ENCODE measurements around the gene PAF1.
A peak's percentile ranks its signal among the peaks of the same experiment; 100 is the strongest.

Gene PAF1

GRCh38 chr19:39417463-39418181, 26.7 kb upstream of the PAF1 start:
- no peak for DNase-seq (ENCODE audit: low read depth in 2 of 3, low spot score in 2 of 3)

- no peak for DNase-seq (ENCODE audit: low read depth in 2 of 3, low spot score in 2 of 3)
Observed at GRCh38 chr19:39416152-39417120, 25.5 kb upstream of the PAF1 start.

GRCh38 chr19:39415111-39416046, 24.5 kb upstream of the PAF1 start:
- no peak for DNase-seq (ENCODE audit: low read depth in 2 of 3, low spot score in 2 of 3)

GRCh38 chr19:39413911-39414608, 23.2 kb upstream of the PAF1 start:
- DNase-seq (ENCODE audit: low read depth in 2 of 3, low spot score in 2 of 3) = no peak

GRCh38 chr19:39413272-39413910, 22.5 kb upstream of the PAF1 start:
- DNase-seq (ENCODE audit: low read depth in 2 of 3, low spot score in 2 of 3) = no peak

- DNase-seq (ENCODE audit: low read depth in 2 of 3, low spot score in 2 of 3) = no peak
Observed at GRCh38 chr19:39412867-39413271, 22.0 kb upstream of the PAF1 start.

- peak; percentile 89 to 100 (median 100) for DNase-seq (ENCODE audit: low read depth in 2 of 3, low spot score in 2 of 3)
Observed at GRCh38 chr19:39412100-39412866, 21.4 kb upstream of the PAF1 start, which contains the start of gene PLEKHG2. Gene PLEKHG2, plus strand, starts transcription at chr19:39412669. Its CDS starts 1,418 bp downstream, at chr19:39414087.

- DNase-seq (ENCODE audit: low read depth in 2 of 3, low spot score in 2 of 3) = peak in 2 of 3 experiments; percentile 57 to 83
Observed at GRCh38 chr19:39411832-39412099, 20.9 kb upstream of the PAF1 start.

- DNase-seq (ENCODE audit: low read depth in 2 of 3, low spot score in 2 of 3) = no peak
Observed at GRCh38 chr19:39411081-39411831, 20.4 kb upstream of the PAF1 start.

- no peak for DNase-seq (ENCODE audit: low read depth in 2 of 3, low spot score in 2 of 3)
Observed at GRCh38 chr19:39410831-39411080, 19.9 kb upstream of the PAF1 start.

- DNase-seq (ENCODE audit: low read depth in 2 of 3, low spot score in 2 of 3) = peak in 1 of 3 experiments; percentile 45
Observed at GRCh38 chr19:39410017-39410830, 19.3 kb upstream of the PAF1 start.

- peak in 2 of 3 experiments; percentile 55 to 79 for DNase-seq (ENCODE audit: low read depth in 2 of 3, low spot score in 2 of 3)
Observed at GRCh38 chr19:39409208-39410016, 18.5 kb upstream of the PAF1 start.

- no peak for DNase-seq (ENCODE audit: low read depth in 2 of 3, low spot score in 2 of 3)
Observed at GRCh38 chr19:39408392-39409207, 17.7 kb upstream of the PAF1 start.

GRCh38 chr19:39407660-39408391, 16.9 kb upstream of the PAF1 start:
- DNase-seq (ENCODE audit: low read depth in 2 of 3, low spot score in 2 of 3) = no peak

GRCh38 chr19:39407410-39407659, 16.4 kb upstream of the PAF1 start:
- DNase-seq (ENCODE audit: low read depth in 2 of 3, low spot score in 2 of 3) = no peak

All from activated CD8-positive, alpha-beta memory T cell treated with anti-CD3 and anti-CD28 coated beads for 48 hours (primary cell).